Activated CD4-positive, alpha-beta T cell treated with anti-CD3 and anti-CD28 coated beads, Interleukin-10, Interleukin-2, amounts not matched to agents 100 ng/mL and 50 ng/mL, durations not matched to agents 16 hours and 8 hours (primary cell): ENCODE results near the gene GDAP2.

ENCODE experiments used
- DNase-seq: peaks from one replicate; pipeline ENCODE4 v3.0.0-alpha.2; 2020

Gene GDAP2

DNA sequence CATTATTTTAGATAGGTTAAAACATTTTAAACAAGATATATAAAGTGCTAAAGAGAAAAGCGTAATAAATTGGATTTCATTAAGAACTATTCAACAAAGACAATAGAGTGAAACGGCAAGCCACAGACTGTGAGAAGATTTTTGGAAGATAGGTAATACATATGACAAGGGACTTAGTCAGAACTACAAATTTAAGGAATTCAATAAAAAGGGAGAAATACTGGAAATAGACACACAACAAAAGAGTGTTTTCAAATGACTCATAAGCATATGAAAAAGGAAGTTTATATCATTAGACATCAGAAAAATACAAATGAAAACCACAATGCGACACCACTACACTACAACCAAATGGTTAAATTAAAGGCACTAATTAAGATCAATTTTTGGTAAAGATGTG lies 90.5 kb downstream of the GDAP2 start:
- DNase-seq, result no peak

DNA sequence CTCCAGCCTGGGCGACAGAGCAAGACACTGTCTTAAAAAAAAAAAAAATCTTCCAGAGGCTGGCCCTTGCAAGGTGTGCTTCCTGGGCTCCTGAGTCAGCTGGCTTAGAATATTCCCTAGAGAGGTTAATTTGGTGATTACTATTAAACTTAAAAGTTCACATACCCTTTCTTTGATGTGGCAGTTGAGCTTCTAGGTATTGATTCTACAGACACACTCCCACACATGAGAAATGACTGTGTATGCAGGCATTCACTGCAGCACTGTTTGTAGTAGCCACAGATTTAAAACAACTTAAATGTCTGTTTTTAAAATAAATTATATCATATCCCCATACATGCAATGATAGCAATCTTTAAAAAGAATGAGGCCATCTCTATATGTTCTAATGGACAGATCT lies 93.4 kb downstream of the GDAP2 start:
- no peak for DNase-seq

GRCh38 chr1:117834416-117834815 lies 95.0 kb downstream of the GDAP2 start:
- no peak for DNase-seq

DNA sequence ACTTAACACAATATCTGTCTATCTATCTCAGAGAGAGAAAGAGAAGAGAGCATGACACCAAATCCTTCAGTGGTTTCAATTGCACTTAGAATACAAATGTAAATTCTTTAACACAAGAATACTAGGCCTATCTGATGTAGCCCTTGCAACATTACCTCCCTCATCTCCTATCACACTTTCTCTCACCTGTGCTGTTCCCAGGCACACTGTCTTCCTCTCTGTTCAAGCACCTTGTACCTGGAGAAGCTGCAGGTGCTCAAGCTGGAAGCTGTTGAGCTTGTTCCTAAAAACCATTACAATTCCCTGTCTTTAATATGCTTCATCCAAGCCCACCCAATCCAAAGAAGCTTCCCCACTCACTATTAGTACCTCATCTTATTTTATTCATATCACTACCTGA lies 97.0 kb downstream of the GDAP2 start:
- no peak for DNase-seq

DNA sequence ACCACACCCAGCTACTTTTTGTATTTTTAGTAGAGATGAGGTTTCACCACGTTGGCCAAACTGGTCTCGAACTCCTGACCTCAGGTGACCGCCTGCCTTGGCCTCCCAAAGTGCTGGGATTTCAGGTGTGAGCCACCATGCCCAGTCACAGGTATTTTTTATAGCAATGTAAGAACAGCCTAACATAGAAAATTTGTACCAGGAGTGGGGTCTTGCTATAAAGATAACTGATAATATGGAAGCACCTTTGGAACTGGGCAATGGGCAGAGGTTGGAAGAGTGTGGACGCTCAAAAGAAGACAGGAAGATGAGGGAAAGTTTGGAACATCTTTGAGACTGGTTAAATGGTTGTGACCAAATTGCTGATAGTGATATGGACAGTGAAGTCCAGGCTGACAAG lies 99.2 kb downstream of the GDAP2 start:
- no peak for DNase-seq

DNA sequence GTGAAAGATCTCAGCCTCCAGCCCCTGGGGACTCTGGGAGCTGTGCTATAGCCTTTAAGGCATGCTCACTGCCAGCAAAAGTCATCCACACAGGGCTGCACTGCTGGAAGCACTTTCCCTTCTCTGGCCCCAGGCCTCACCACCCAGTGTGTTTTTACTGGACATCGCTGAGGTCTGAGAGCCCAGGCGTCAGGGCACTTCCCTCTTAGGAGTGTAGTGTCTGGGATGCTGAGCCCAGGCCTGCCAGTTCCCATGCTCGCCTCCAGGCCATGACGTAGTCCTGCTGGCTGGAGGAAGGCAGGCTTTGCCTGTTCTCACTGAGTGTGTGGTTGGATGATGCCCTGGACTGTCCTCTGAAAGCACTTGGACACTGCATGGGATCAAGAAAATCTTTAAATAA lies 101.2 kb downstream of the GDAP2 start:
- no peak for DNase-seq

GRCh38 chr1:117826540-117827078 lies 102.8 kb downstream of the GDAP2 start:
- DNase-seq, result peak; percentile 19

DNA sequence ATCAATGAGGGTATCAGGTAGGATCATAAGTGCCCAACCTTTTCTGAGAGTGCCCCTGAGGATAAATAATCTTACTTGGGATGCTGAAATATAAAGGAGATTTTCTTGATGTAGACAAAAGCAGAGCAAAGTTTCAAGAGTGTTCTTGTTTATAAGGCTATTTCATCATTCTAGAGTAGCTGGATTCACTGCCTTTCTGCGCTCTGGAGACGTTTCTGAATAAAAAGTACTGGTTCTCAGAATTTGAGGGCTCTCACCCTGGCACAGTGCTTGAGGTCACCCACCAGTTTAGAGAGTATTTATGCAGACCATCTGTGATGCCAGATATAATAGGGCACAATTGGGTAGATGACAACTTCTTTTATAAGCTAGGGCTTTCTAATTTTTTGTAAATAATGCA lies 103.3 kb downstream of the GDAP2 start:
- no peak for DNase-seq

DNA sequence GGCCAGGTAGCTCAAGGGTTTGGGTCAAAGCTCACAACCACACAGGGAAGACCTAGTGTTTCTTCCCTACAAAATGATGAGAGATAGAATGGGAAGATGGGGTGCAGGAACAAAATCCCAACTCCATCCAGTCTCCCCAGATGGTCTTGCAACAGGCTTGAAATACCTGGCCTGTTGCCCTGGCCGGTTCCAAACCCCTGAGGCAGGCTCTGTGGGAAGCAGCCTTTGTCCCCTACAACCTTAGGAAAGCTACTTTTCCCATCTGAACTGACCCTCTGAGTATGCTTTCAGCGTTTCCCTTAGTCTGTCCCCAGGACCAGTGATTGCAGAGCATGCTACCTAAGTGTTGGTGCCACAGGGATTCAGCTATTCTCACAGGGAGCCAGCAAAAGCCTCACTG lies 104.0 kb downstream of the GDAP2 start:
- no peak for DNase-seq

DNA sequence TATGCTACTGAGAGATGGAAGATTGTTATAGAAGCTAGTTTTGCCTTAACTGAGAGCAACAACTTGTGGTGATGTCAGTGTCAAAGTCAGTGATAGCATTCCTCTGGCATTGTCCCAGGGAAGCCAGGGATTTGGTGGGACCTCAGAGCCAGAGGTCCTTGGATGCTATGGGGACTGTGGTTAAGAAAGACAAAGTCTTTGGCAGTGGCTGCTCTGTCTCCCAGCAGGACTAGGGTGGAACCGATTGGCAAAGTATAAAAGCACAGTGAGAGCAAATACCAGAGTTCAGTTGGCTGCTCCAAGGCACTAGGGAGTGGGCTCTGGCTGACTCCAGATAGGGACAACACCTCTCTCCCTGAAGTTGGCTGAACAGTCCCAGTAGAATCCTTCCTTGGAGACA lies 104.8 kb downstream of the GDAP2 start:
- DNase-seq, result no peak

DNA sequence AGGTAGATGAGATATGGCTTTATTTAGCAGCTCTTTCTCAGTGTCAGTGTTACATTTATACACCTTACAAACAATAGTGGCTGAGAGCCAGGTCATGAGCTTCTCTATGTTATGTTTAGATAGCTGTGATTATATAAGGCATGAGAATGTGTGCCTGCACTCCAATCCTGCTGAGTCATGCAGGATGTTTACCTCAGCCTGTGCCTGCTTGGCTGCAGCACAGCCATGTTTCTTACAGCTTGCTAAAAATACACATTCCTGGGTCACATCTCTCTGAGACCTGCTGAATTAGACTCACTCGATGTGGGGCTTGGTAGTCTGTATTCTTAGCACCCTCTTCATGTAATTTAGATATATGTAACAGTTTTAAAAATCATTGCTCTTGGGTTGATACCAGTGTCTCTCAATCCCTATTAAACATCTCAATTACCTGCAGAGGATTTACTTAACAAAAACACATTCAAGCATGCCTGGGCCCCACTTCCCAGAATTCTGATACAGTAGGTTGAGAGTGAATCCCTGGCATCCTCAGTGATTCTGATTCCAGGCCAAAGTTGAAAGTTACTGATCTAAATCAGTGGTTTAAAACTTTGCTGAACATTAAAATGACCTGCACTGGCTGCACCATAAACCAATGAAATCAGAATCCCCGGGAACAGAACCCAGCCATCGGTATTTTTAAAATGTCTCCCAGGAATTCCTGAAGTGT lies 107.5 kb downstream of the GDAP2 start:
- no peak for DNase-seq

GRCh38 chr1:117821382-117821755 lies 108.1 kb downstream of the GDAP2 start:
- no peak for DNase-seq

DNA sequence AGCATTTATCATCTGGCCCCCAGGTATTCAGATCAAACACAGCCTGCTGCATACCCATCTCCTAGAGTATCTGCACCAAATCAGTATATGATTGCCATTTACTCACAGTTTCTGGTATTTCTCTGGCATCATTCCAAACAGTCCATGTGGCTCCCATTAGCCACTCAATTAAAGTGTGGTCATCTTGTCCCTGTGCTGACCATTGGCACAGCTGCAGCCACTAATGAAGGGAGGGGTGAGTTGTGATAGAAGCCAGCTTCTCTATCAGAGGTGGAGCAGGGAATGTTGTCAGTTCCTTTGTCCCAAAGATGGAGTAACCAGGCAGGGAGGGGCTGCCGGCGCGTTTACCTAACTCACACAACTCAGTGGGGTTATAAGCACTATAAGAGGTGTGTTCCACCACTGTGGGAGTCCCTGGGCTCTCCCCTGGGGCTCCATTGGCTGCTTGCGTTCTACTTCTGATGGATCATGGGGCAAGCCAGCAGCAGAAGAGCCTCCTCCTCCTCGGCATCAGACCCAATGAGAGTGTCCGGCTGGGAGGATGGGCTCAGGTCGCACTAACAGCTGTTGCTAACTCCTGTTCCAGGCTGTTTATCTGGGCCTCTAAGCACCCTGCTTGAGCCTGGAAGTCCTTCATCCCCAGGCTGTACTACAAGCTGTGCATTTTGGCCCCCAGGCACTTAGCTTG lies 108.6 kb downstream of the GDAP2 start:
- no peak for DNase-seq

DNA sequence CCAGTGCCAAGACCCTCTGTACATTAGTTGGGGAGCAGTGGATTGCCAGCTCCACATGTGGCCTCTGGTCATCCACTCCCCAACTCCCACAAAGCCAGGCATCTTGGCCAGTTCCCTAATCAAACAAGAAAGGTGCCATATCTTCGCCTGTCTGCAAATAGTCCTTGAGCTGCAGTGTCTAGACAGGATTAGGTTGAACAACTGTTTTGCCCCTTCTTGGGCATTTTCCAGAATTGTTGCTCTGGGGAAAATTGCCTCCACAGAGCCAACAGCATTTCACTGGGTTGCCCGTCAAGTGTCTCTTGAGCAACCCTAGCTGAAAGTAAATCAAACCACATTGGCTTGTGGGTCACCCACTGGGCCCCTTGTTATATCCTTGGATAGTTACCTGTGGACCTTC lies 109.3 kb downstream of the GDAP2 start:
- no peak for DNase-seq

GRCh38 chr1:117819301-117819700 lies 110.1 kb downstream of the GDAP2 start:
- no peak for DNase-seq

DNA sequence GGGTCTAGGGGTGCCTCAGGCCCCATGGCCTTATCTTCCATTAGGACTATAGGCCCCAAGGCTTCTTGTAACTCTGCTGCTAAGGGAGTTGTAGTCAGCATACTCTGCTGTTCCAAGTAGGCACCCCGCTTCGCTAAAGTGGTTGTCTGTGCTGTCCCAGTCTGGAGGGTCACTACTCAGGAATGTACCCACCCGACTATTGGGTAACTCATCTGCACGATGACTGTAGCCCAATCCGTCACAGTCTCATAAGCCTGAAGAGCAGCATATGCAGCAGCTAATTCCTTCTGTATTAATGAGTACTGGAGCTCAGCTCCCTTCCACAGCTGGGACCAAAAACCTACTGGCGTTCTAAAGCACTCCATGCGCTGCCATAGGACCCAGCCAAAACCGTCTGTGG lies 111.0 kb downstream of the GDAP2 start:
- DNase-seq, result no peak

DNA sequence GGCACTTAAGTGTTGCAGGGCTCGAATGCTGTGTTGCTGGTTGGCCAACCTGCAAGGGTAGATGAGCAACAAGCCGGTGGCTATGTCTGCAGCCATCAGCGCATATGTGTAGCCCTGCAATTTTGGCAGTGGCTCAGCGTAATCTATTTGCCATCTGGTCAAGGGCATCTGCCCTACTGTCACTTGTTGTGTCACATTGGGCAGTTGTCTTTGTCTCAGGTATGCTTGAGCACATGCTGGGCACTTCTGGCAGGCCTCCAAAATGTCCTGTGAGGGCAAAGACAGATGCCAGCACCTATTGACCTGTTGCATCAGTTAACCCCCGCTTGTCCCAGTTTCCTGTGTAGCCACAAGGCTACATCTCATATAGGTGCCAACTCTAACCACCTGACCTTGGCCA lies 111.8 kb downstream of the GDAP2 start:
- no peak for DNase-seq

DNA sequence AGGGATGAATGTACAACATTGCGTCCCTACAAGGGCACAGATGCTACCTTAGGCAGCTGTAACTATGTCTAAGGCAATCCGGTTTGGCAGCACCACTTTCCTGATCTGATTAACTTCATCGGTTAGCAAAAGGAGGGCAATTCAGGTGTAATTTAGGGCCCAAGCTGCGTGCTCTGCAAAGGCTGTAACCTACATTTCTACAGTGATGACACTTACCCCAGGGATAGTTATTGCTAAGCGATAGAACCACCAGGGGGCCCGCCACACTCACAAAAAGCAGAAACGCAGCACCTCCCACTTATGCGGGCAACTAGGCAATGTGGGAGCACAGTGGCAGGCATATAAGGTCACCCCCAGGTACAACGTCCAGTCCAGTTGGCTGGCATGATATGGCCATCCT lies 113.5 kb downstream of the GDAP2 start:
- DNase-seq, result no peak

GRCh38 chr1:117814856-117815797 lies 114.3 kb downstream of the GDAP2 start:
- DNase-seq, result no peak
